Ascending aorta (tissue), 2 donors: ENCODE data around the gene SLC35F3. TPM values are rescaled to one million over a fixed set of nuclear protein-coding genes. Genes with fewer than 3 reads are reported as not detected.

Experiments used
- DNase-seq, 2 donors: peaks; one replicate each; pipeline ENCODE4 v3.0.0-alpha.2; 2019; ENCODE audit warnings: low spot score in 2 of 2
- H3K27ac ChIP-seq, 2 donors: fragments of 200-600 bp; sonication (generic); one replicate each; pipeline ENCODE4 v1.5.1; 2016 to 2017; ENCODE audit warnings: mild to moderate bottlenecking in 1 of 2
- H3K27me3 ChIP-seq: fragments of 200-600 bp; sonication (generic); one replicate; pipeline ENCODE4 v1.5.1; 2017
- H3K36me3 ChIP-seq, 2 donors: fragments of 200-600 bp; sonication (generic); one replicate each; pipeline ENCODE4 v1.5.1; 2016
- H3K4me1 ChIP-seq, 2 donors: fragments of 200-600 bp; sonication (generic); one replicate each; pipeline ENCODE4 v1.5.1; 2016 to 2017; ENCODE audit warnings: mild to moderate bottlenecking in 1 of 2
- H3K4me3 ChIP-seq, 2 donors: fragments of 200-600 bp; sonication (generic); one replicate each; pipeline ENCODE4 v1.5.1; 2016 to 2017; ENCODE audit warnings: mild to moderate bottlenecking in 1 of 2
- H3K9me3 ChIP-seq, 2 donors: fragments of 200-600 bp; sonication (generic); one replicate each; pipeline ENCODE4 v1.5.1; 2016
- CTCF ChIP-seq, 3 experiments: fragments of 200-600 bp in 2 of 3; fragments of 450-650 bp in 1 of 3; sonication (generic) in 2 of 3; IDR thresholded peaks; one replicate each; pipeline ENCODE4 v1.5.1; 2016 to 2019; ENCODE audit warnings: antibody characterized with exemption in 3 of 3, mild to moderate bottlenecking in 1 of 3, moderate library complexity in 1 of 3
- intact Hi-C: fragments of 100-400 bp; cut with DNase I; formaldehyde crosslinking; loops from one replicate; pipeline ENCODE4 v1.15.1; 2023
- total RNA-seq: library from RNA; depleted of rRNA; stranded (reverse); fragments of >200 nt; gene quantifications from one replicate; pipeline ENCODE4 v1.1.0, GENCODE V29; 2016

Gene SLC35F3
- total RNA-seq, 1 donor from 2014 or later, result 1.4 TPM

DNA sequence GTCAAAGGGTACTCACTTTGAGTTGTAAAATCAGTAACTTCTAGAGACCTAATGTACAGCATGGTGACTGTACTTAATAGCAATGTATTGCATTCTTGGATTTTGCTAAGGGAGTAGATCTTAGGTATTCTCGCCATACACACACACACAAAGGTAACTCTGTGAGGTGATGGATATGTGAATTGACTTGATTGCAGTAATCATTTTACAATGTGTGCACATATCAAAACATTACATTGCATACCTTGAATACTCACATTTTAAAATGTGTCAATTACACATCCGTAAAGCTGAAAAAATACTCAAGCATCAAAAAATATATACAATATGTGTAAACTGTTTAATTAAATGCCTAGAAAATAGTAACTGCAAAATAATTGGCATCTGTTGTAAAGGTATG lies 86.0 kb downstream of the SLC35F3 start:
- Histone ChIP-seq H3K27me3 (no peaks in the 10 kb centered on the region), H3K9me3 (no peaks in the 10 kb centered on the region), H3K36me3 (no peaks in the 10 kb centered on the region), H3K4me1 (no peaks in the 10 kb centered on the region), H3K4me3 (no peak overlapping the region), H3K27ac (no peak overlapping the region)
- DNase-seq, result no peak
- TF ChIP-seq CTCF (IDR thresholded peaks at IDR 0.05), result no peak
- intact Hi-C loops, result no loop called here

DNA sequence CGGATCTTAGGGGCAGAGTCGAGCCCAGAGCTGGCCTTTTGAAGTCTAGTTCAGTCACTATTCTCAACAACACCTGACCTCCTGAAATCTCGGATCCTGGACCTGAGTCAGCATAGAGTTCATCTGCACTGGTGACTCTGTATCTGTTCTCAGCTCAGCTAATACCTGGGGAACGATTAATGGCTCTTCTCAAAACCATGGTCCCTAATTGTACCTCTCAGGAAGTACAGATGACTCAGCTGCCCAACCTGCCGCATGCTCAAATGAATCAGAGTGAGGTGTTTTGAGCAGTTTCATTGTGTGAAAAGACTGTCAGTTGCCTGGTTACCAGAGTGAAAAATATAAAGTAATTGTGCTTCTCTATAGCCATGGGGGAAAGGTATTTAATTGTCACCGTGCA lies 89.2 kb downstream of the SLC35F3 start:
- Histone ChIP-seq H3K9me3 (no peaks in the 10 kb centered on the region), H3K27ac (no peak overlapping the region), H3K36me3 (no peaks in the 10 kb centered on the region), H3K4me3 (no peak overlapping the region), H3K27me3 (no peaks in the 10 kb centered on the region), H3K4me1 (no peaks in the 10 kb centered on the region)
- intact Hi-C loops, result no loop called here
- no peak for DNase-seq
- TF ChIP-seq CTCF (IDR thresholded peaks at IDR 0.05), result no peak

- H3K27me3 ChIP-seq, result no peaks in the 10 kb centered on the region
- intact Hi-C loops, result no loop called here
- H3K36me3 ChIP-seq, result no peaks in the 10 kb centered on the region
- no peak overlapping the region for H3K4me3 ChIP-seq
- no peak for DNase-seq
- H3K27ac ChIP-seq, result no peak overlapping the region
- H3K4me1 ChIP-seq, result no peaks in the 10 kb centered on the region
- H3K9me3 ChIP-seq, result no peaks in the 10 kb centered on the region
- no peak for TF ChIP-seq CTCF (IDR thresholded peaks at IDR 0.05)
Measured at GRCh38 chr1:233994112-233994511, 89.6 kb downstream of the SLC35F3 start.

DNA sequence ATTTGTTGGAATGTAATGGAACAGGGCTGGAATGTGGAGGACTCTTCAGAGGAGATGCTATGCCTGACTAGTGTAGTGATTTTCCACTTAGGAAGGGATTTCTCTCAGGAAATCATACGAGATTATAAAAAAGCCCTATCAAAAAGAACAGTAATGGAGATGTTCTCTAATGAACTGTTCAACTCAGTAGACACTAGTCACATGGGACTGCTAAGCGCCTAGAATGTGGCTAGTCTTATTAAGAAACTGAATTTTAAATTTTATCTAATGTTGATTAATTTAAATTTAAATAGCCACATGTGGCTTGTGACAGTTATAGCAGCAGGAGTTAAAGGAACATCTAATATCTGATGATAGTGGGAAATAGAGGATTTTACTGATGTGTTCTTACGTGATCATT lies 94.0 kb downstream of the SLC35F3 start:
- Histone ChIP-seq H3K4me3 (no peak overlapping the region), H3K27me3 (no peaks in the 10 kb centered on the region), H3K9me3 (no peaks in the 10 kb centered on the region), H3K36me3 (no peaks in the 10 kb centered on the region), H3K4me1 (no peaks in the 10 kb centered on the region), H3K27ac (no peak overlapping the region)
- TF ChIP-seq CTCF (IDR thresholded peaks at IDR 0.05), result no peak
- intact Hi-C loops, result no loop called here
- DNase-seq, result no peak

DNA sequence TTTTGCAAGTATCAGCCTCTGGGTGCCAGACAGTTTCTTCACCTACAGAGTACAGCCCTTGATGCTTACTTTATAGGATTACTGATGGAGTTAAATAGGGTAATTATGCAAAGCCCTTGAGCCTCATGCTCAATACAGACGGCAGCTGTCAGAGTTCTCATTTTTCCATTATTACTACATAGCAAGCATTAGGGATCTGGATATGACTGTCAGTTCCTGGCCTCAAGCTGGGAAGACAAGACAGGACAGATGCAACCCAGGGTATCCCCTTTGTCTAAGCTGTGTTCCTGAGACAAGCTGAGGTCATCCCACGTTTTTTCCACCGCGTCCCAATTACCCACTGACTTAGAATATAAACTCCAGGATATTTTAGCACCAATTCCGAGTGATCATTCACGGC lies 94.4 kb downstream of the SLC35F3 start:
- TF ChIP-seq CTCF (IDR thresholded peaks at IDR 0.05), result no peak
- Histone ChIP-seq H3K27me3 (no peaks in the 10 kb centered on the region), H3K4me3 (no peak overlapping the region), H3K4me1 (no peaks in the 10 kb centered on the region), H3K36me3 (no peaks in the 10 kb centered on the region), H3K9me3 (no peaks in the 10 kb centered on the region), H3K27ac (no peak overlapping the region)
- DNase-seq, result no peak
- intact Hi-C loops, result no loop called here

- Histone ChIP-seq H3K27me3 (no peaks in the 10 kb centered on the region), H3K36me3 (no peaks in the 10 kb centered on the region), H3K27ac (no peak overlapping the region), H3K4me1 (no peaks in the 10 kb centered on the region), H3K4me3 (no peak overlapping the region), H3K9me3 (no peaks in the 10 kb centered on the region)
- TF ChIP-seq CTCF (IDR thresholded peaks at IDR 0.05), result no peak
- intact Hi-C loops, result no loop called here
- DNase-seq, result no peak
Measured at GRCh38 chr1:234000557-234001041, 96.1 kb downstream of the SLC35F3 start.
